ENCODE results near the gene SSR2. TPM values are rescaled to one million over a fixed set of nuclear protein-coding genes. Genes with fewer than 3 reads are reported as not detected.
A peak's percentile ranks its signal among the peaks of the same experiment; 100 is the strongest.

Gene SSR2
- total and polyA plus RNA-seq, 7 donors: 115 to 338 (median 231) TPM

DNA sequence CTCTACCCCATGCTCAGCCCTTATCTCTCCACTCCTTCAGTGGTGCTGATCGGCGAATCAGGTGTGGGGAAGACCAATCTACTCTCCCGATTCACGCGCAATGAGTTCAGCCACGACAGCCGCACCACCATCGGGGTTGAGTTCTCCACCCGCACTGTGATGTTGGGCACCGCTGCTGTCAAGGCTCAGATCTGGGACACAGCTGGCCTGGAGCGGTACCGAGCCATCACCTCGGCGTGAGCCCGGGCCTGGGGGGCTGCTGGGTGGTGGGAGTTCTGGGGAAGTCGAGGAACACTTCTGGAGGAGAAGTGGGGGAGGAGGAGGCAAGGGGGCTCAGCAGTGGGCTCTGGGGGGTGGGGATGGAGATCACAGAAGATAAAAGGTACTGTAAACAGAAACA is 45.1 kb upstream of the SSR2 start:
- intact Hi-C loops (cut with DNase I): no loop called here
- TF ChIP-seq, protein P1, sequence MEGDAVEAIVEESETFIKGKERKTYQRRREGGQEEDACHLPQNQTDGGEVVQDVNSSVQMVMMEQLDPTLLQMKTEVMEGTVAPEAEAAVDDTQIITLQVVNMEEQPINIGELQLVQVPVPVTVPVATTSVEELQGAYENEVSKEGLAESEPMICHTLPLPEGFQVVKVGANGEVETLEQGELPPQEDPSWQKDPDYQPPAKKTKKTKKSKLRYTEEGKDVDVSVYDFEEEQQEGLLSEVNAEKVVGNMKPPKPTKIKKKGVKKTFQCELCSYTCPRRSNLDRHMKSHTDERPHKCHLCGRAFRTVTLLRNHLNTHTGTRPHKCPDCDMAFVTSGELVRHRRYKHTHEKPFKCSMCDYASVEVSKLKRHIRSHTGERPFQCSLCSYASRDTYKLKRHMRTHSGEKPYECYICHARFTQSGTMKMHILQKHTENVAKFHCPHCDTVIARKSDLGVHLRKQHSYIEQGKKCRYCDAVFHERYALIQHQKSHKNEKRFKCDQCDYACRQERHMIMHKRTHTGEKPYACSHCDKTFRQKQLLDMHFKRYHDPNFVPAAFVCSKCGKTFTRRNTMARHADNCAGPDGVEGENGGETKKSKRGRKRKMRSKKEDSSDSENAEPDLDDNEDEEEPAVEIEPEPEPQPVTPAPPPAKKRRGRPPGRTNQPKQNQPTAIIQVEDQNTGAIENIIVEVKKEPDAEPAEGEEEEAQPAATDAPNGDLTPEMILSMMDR (IDR thresholded peaks at IDR 0.05): no peak
- TF ChIP-seq POLR2A (IDR thresholded peaks at IDR 0.05): no peak
- TF ChIP-seq EP300 (IDR thresholded peaks at IDR 0.05): no peak
- no peak for TF ChIP-seq POLR2AphosphoS5 (IDR thresholded peaks at IDR 0.05)
- H3K4me1 ChIP-seq: no peaks in the 10 kb centered on the region
- no peaks in the 10 kb centered on the region for H3K36me3 ChIP-seq
- peaks cover 0 to 5% (median 0%) of the 10 kb centered on the region in 3 donors for H3K27me3 ChIP-seq
- H3K9me3 ChIP-seq: no peaks in the 10 kb centered on the region
- WGBS, 2 donors: 76 to 87% methylated on average over 16 of the region's 16 CpGs
- H3K4me3 ChIP-seq: no peak overlapping the region
- H3K27ac ChIP-seq: no peak overlapping the region
- DNase-seq: no peak

DNA sequence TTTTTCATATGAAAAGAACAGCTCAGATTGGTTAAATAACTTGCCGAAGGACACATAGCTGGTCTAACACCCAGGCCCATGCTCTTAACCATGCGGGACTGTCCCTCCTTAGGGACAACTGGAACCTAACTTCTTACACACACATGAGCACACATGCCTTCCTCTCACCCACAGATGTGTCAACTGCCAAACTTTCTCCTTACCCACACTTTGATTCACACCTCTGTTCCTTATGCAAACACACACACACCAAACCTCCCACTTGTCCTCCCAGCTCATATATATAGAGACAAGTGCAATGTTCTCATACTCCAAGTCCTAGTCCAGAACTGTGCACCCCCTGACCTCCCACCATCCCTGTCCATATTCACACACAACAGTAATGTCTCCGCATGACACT is 44.5 kb upstream of the SSR2 start:
- intact Hi-C loops (cut with DNase I): no loop called here
- WGBS, 2 donors: 86 to 88% methylated on average over 3 of the region's 3 CpGs
- no peaks in the 10 kb centered on the region for H3K4me1 ChIP-seq

DNA sequence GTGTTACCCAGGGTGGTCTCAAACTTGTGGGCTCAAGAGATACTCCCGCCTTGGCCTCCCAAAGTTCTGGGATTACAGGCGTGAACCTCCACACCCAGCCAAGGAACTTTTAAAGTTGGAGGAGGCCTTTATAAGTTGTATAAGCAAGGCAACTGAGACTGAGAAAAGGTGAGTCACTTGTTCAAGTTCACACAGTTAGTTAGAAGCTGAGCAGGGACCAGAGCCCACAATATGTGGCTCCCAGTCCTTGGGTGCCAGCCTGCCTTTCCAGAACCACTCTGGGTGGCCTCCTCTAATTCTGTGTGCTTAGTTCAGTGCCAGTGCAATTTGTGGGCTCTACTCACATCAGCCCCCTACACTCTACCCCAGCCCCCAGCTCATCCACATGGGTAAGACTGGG is 43.9 kb upstream of the SSR2 start:
- no peak overlapping the region for H3K4me3 ChIP-seq
- no peaks in the 10 kb centered on the region for H3K9me3 ChIP-seq
- intact Hi-C loops (cut with DNase I): no loop called here
- no peaks in the 10 kb centered on the region for H3K27me3 ChIP-seq
- TF ChIP-seq POLR2AphosphoS5 (IDR thresholded peaks at IDR 0.05) (no peak), POLR2A (IDR thresholded peaks at IDR 0.05) (no peak), EP300 (IDR thresholded peaks at IDR 0.05) (no peak)
- TF ChIP-seq, protein P1 (IDR thresholded peaks at IDR 0.05): no peak
- H3K27ac ChIP-seq: no peak overlapping the region
- no peaks in the 10 kb centered on the region for H3K36me3 ChIP-seq
- DNase-seq: no peak
- WGBS, 2 donors: 87 to 97% methylated on average over 2 of the region's 2 CpGs
- no peaks in the 10 kb centered on the region for H3K4me1 ChIP-seq

More for the DNA sequence above, 44.5 kb upstream of the SSR2 start:
- TF ChIP-seq EP300 (IDR thresholded peaks at IDR 0.05) (no peak), POLR2AphosphoS5 (IDR thresholded peaks at IDR 0.05) (no peak), POLR2A (IDR thresholded peaks at IDR 0.05) (no peak)
- TF ChIP-seq, protein P1 (IDR thresholded peaks at IDR 0.05): no peak
- no peaks in the 10 kb centered on the region for H3K9me3 ChIP-seq
- no peak for DNase-seq
- H3K27ac ChIP-seq: no peak overlapping the region
- H3K27me3 ChIP-seq: no peaks in the 10 kb centered on the region
- H3K4me3 ChIP-seq: no peak overlapping the region
- H3K36me3 ChIP-seq: no peaks in the 10 kb centered on the region

DNA sequence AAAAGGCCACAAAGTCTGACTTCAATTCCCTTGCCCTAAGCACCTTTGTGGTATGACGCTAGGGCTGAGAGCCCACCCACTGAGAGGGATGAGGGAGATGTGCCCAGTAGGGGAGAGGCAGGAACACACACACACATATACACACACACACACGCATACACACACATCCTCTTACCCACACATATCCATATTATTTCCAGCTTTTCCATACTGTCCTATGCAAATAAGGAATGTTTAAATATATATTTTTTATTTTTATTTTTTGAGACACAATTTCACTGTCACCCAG is 43.2 kb upstream of the SSR2 start:
- 53 to 85% methylated on average over 2 of the region's 2 CpGs for WGBS, 2 donors
- H3K27ac ChIP-seq: no peak overlapping the region

DNA sequence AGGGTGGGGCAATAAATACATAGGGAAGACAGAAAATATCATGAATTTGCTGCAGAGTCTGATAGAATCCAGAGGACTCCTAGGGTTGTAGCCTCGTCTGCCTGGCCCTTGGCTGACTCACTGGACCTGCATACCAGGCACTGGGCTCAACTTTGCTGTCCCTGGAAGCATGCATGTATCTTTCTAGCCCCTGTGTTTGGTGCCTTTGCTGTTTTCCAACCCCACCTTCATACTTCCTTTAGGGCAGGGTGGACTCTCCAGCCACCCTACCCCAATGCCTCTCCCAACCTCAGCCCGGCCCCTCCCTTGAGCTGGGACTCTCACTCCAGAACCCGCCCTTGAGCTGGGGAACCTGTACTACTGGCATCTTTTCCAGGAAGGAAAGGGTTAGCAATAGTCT is 41.4 kb upstream of the SSR2 start:
- intact Hi-C loops (cut with DNase I): no loop called here
- H3K4me1 ChIP-seq: no peaks in the 10 kb centered on the region
- H3K27me3 ChIP-seq: no peaks in the 10 kb centered on the region
- no peak overlapping the region for H3K27ac ChIP-seq
- no peak overlapping the region for H3K4me3 ChIP-seq
- no peaks in the 10 kb centered on the region for H3K9me3 ChIP-seq
- 19 to 75% methylated on average over 3 of the region's 3 CpGs for WGBS, 2 donors
- DNase-seq: no peak
- TF ChIP-seq POLR2A (IDR thresholded peaks at IDR 0.05): peak in 1 of 2 donors; percentile 7
- TF ChIP-seq, protein P1 (IDR thresholded peaks at IDR 0.05): no peak
- no peak for TF ChIP-seq POLR2AphosphoS5 (IDR thresholded peaks at IDR 0.05)
- H3K36me3 ChIP-seq: peaks cover 0 to 11% (median 0%) of the 10 kb centered on the region in 4 donors

More for the DNA sequence above, 43.2 kb upstream of the SSR2 start:
- intact Hi-C loops (cut with DNase I): no loop called here
- Histone ChIP-seq H3K4me3 (no peak overlapping the region), H3K27me3 (no peaks in the 10 kb centered on the region), H3K4me1 (no peaks in the 10 kb centered on the region), H3K9me3 (no peaks in the 10 kb centered on the region), H3K36me3 (no peaks in the 10 kb centered on the region)
- no peak for DNase-seq
- no peak for TF ChIP-seq EP300 (IDR thresholded peaks at IDR 0.05)
- TF ChIP-seq POLR2A (IDR thresholded peaks at IDR 0.05): no peak
- no peak for TF ChIP-seq POLR2AphosphoS5 (IDR thresholded peaks at IDR 0.05)
